PC-9 (cell line): ENCODE data around the gene PTPRF. TPM values are rescaled to one million over a fixed set of nuclear protein-coding genes. Genes with fewer than 3 reads are reported as not detected.

Source experiments
- BruUV-seq: library from RNA; stranded (reverse); fragments of 400-500 nt; replicated peaks from 2 replicates; lab custom pipeline; 2021; lab: Mats Ljungman, UMichigan
- CTCF ChIA-PET: fragments of 300-600 bp; sonication (Branson Sonifier 250); formaldehyde crosslinking; loops from one replicate; lab custom pipeline; 2022; ENCODE audit warnings: antibody characterized with exemption; lab: Charles Lee
- POLR2A ChIA-PET: fragments of 300-600 bp; sonication (Branson Sonifier 250); formaldehyde crosslinking; loops from one replicate; lab custom pipeline; 2022; ENCODE audit warnings: antibody characterized with exemption; ENCODE audit not compliant: unreplicated experiment; lab: Charles Lee
- DNase-seq, 2 experiments: peaks; one replicate each; pipeline versions ENCODE4 v3.0.0 to v3.0.0-alpha.2; 2015 to 2022; ENCODE audit warnings: mixed read lengths in 1 of 2
- H2AFZ ChIP-seq: fragments of 200-600 bp; sonication (generic); 2 replicates; pipeline ENCODE4 v1.8.1; 2017; ENCODE audit warnings: antibody characterized with exemption
- H3F3A ChIP-seq: fragments of 200-600 bp; sonication (generic); 2 replicates; pipeline ENCODE4 v1.8.1; 2017; ENCODE audit warnings: antibody characterized with exemption, mild to moderate bottlenecking, low read depth; ENCODE audit not compliant: insufficient read depth
- H3K27ac ChIP-seq: fragments of 200-600 bp; sonication (generic); 2 replicates; pipeline ENCODE4 v1.6.1; 2016; ENCODE audit warnings: mixed run types
- H3K27me3 ChIP-seq: fragments of 200-600 bp; sonication (generic); 2 replicates; pipeline ENCODE4 v1.6.1; 2016; ENCODE audit warnings: low read depth, mixed run types; ENCODE audit not compliant: insufficient read depth
- H3K36me3 ChIP-seq: fragments of 200-600 bp; sonication (generic); 2 replicates; pipeline ENCODE4 v1.6.1; 2016; ENCODE audit warnings: low read depth, mixed run types
- H3K4me1 ChIP-seq: fragments of 200-600 bp; sonication (generic); replicated peaks from 2 replicates; pipeline ENCODE4 v1.6.1; 2016; ENCODE audit warnings: mixed run types; ENCODE audit not compliant: insufficient read depth
- H3K4me2 ChIP-seq: fragments of 200-600 bp; sonication (generic); 2 replicates; pipeline ENCODE4 v1.6.1; 2017; ENCODE audit warnings: mixed run types
- H3K4me3 ChIP-seq: fragments of 200-600 bp; sonication (generic); 2 replicates; pipeline ENCODE4 v1.6.1; 2016; ENCODE audit warnings: mixed run types
- H3K79me2 ChIP-seq: fragments of 200-600 bp; sonication (generic); 2 replicates; pipeline ENCODE4 v1.6.1; 2017; ENCODE audit warnings: low read depth, mixed run types
- H3K9me2 ChIP-seq: fragments of 200-600 bp; sonication (generic); 2 replicates; pipeline ENCODE4 v1.8.1; 2017; ENCODE audit warnings: mild to moderate bottlenecking; ENCODE audit not compliant: insufficient read depth
- H3K9me3 ChIP-seq: fragments of 200-600 bp; sonication (generic); 2 replicates; pipeline ENCODE4 v1.8.1; 2016; ENCODE audit warnings: low read depth; ENCODE audit not compliant: insufficient read depth
- H4K20me1 ChIP-seq: fragments of 200-600 bp; sonication (generic); 2 replicates; pipeline ENCODE4 v1.8.1; 2017; ENCODE audit not compliant: insufficient read depth
- CTCF ChIP-seq: fragments of 200-600 bp; sonication (generic); conservative IDR thresholded peaks from 2 replicates; pipeline ENCODE4 v1.6.1; 2017; ENCODE audit warnings: mixed run types, antibody characterized with exemption, mild to moderate bottlenecking, moderate library complexity
- EZH2 ChIP-seq: fragments of 200-600 bp; sonication (generic); IDR thresholded peaks from 2 replicates; pipeline ENCODE4 v1.8.0; 2017; ENCODE audit warnings: antibody characterized with exemption, low read depth
- intact Hi-C: fragments of 100-400 bp; cut with micrococcal nuclease; formaldehyde crosslinking; loops from one replicate; pipeline ENCODE4 v1.10.0; 2022; ENCODE audit not compliant: unreplicated experiment
- total RNA-seq: library from RNA; stranded (reverse); gene quantifications from 2 replicates; pipeline ENCODE4 v1.2.3, GENCODE V29; 2021

PTPRF gene
- total RNA-seq, 1 experiment from 2014 or later, result 359 TPM

DNA sequence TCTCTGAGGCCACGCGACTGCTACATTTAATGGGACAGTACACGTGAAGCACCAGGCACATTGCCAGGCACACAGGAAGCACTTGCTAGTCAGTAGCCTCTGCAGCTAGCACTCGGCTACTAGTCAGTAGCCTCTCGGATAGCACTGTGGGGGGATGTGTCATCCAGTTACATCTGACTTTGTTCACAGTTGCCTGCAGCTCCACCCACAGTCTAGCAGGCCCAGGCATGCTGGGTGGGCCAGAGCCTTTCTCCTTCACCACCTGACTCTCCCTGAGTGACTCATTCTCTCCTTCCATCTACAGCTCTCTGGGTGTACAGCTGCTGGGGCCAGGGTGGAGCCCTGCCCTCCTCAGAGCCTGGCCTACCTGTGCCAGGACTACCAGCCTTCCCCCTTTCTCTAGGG, 51.5 kb downstream of the PTPRF start:
- peak overlapping the region; percentile 21; the same call in 1 of the 2 replicates for H3K27ac ChIP-seq
- H4K20me1 ChIP-seq, result no peaks in the 10 kb centered on the region
- no peak overlapping the region for H2AFZ ChIP-seq
- H3K36me3 ChIP-seq, result peaks cover 3% of the 10 kb centered on the region; the same call in 1 of the 2 replicates
- TF ChIP-seq CTCF, result no peak
- no peak for TF ChIP-seq EZH2
- H3K4me1 ChIP-seq, result peaks cover 14% of the 10 kb centered on the region
- CTCF ChIA-PET, result interaction anchor here (0.6 to 1.0 kb wide), 3 partner anchors 24 to 68 kb away, joined by 3 to 11 read pairs (median 5); no protein-coding TSS in a partner anchor
- H3K4me2 ChIP-seq, result peak overlapping the region; percentile 24; the same call in 1 of the 2 replicates
- H3F3A ChIP-seq, result peaks cover 18% of the 10 kb centered on the region; the same call in 1 of the 2 replicates
- no peaks in the 10 kb centered on the region for H3K79me2 ChIP-seq
- intact Hi-C loops, result loop anchor here (1.0 to 2.0 kb wide), 4 partner anchors 25 to 69 kb away; partner anchors contain the start of gene KDM4A
- BruUV-seq, result no TSS peak
- H3K9me2 ChIP-seq, result no peaks in the 10 kb centered on the region
- peak; percentile 91 to 93 for DNase-seq
- no peaks in the 10 kb centered on the region for H3K9me3 ChIP-seq
- no peak overlapping the region for H3K4me3 ChIP-seq
- POLR2A ChIA-PET, result interaction anchor here (0.5 to 1.5 kb wide), 4 partner anchors 45 to 388 kb away, joined by 3 to 15 read pairs (median 8); partner anchors contain the start of genes DPH2 and KDM4A
- no peaks in the 10 kb centered on the region for H3K27me3 ChIP-seq

DNA sequence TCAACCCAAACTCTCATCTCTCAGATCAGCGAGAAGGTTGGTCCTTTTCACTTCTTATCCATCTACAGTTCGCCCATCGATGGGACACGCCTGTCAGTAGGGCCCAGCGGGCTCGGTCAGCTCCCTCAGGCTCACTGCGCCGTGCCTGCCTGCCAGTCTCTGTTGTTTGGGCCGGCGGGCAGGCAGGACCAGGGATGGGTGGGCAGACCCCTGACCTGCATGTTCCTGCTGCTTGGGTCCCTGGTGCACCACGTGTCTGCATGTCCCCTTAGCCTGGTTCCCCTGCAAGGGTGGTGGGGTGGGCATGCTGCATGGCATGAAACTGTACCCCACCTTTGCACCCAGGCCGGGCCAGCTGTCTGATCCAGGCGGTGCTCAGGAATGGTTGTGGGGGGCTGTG, 52.4 kb downstream of the PTPRF start:
- peaks cover 18% of the 10 kb centered on the region; the same call in 1 of the 2 replicates for H3F3A ChIP-seq
- H3K4me2 ChIP-seq, result no peak overlapping the region
- intact Hi-C loops, result loop anchor here (2.0 kb wide), 2 partner anchors 46 to 68 kb away; partner anchors contain the start of gene KDM4A
- peaks cover 14% of the 10 kb centered on the region for H3K4me1 ChIP-seq
- no peaks in the 10 kb centered on the region for H3K27me3 ChIP-seq
- peak in 1 of 2 experiments; percentile 4 for DNase-seq
- H3K79me2 ChIP-seq, result no peaks in the 10 kb centered on the region
- H3K9me3 ChIP-seq, result no peaks in the 10 kb centered on the region
- H3K4me3 ChIP-seq, result no peak overlapping the region
- no peak overlapping the region for H2AFZ ChIP-seq
- ChIA-PET POLR2A (no interaction called here), CTCF (no interaction called here)
- TF ChIP-seq EZH2, result no peak
- no peak for TF ChIP-seq CTCF
- no peak overlapping the region for H3K27ac ChIP-seq
- H3K36me3 ChIP-seq, result peaks cover 3% of the 10 kb centered on the region; the same call in 1 of the 2 replicates
- H4K20me1 ChIP-seq, result no peaks in the 10 kb centered on the region
- H3K9me2 ChIP-seq, result no peaks in the 10 kb centered on the region
- no TSS peak for BruUV-seq

DNA sequence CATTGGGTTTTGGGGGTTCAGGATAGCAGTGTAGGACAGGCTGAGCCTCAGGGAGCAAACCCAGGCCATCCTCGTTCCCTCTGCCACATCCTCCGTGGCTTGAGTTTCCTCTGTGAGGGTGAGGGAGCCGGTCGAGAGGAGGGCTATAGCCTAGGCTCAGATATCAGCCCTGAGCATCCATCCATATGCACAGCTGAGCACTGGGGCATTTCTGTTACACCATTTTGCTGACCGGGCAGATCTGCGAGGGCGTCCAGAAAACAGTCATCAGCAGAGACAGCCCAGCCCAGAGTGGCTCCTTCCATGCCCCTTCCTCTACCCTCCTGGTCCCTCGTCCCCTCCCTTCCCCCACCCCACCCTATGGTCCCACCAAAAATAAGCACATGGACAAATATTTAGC, 53.5 kb downstream of the PTPRF start:
- TF ChIP-seq CTCF (no peak), EZH2 (no peak)

More for the DNA sequence above, 53.5 kb downstream of the PTPRF start:
- Histone ChIP-seq H3K79me2 (no peaks in the 10 kb centered on the region), H3K9me3 (no peaks in the 10 kb centered on the region), H3F3A (peaks cover 18% of the 10 kb centered on the region; the same call in 1 of the 2 replicates), H2AFZ (no peak overlapping the region), H3K4me2 (no peak overlapping the region), H4K20me1 (no peaks in the 10 kb centered on the region), H3K36me3 (peaks cover 3% of the 10 kb centered on the region; the same call in 1 of the 2 replicates), H3K4me1 (peaks cover 14% of the 10 kb centered on the region), H3K4me3 (no peak overlapping the region), H3K9me2 (no peaks in the 10 kb centered on the region), H3K27me3 (no peaks in the 10 kb centered on the region), H3K27ac (no peak overlapping the region)
- ChIA-PET POLR2A (no interaction called here), CTCF (no interaction called here)
- intact Hi-C loops, result no loop called here
- DNase-seq, result peak in 1 of 2 experiments; percentile 10
- BruUV-seq, result no TSS peak
